T-helper 1 cell treated with Interleukin-12 subunit alpha and Interleukin-12 subunit beta and Interleukin-4 antibody, amounts not matched to agents 30 ng/mL and 1 ng/mL, for 36 hours (primary cell): Measurements from ENCODE around the gene NCOA3. TPM values are rescaled to one million over a fixed set of nuclear protein-coding genes. Genes with fewer than 3 reads are reported as not detected.
"Not testable (repeated sequence)": the region's sequence is repeated elsewhere in the genome, so short reads cannot be mapped to it uniquely, and the experiment has no call there.

ENCODE experiments used
- intact Hi-C: fragments of 100-400 bp; cut with micrococcal nuclease; formaldehyde crosslinking; loops from one replicate; pipeline ENCODE4 v1.15.1; 2024
- total RNA-seq: library from RNA; stranded (reverse); gene quantifications from 2 replicates; pipeline ENCODE4 v1.2.3, GENCODE V29; 2022

The NCOA3 gene
- total RNA-seq, 1 donor from 2014 or later = 151 TPM

DNA sequence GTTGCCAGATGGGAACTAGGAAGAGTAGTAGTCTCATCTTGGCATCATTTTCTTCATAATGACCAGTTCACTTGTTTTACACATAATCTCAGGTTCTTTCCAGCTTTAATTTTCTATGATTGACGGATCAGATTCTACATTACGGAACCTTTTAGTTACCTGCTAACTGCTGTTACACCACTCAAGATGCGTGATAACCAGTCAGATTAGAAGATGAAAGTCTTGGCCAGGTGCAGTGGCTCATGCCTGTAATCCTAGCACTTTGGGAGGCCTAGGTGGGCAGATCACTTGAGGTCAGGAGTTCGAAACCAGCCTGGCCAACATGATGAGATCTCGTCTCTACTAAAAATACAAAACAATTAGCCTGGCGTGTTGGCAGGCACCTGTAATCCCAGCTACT lies 92.5 kb downstream of the NCOA3 start:
- intact Hi-C loops = no loop called here

DNA sequence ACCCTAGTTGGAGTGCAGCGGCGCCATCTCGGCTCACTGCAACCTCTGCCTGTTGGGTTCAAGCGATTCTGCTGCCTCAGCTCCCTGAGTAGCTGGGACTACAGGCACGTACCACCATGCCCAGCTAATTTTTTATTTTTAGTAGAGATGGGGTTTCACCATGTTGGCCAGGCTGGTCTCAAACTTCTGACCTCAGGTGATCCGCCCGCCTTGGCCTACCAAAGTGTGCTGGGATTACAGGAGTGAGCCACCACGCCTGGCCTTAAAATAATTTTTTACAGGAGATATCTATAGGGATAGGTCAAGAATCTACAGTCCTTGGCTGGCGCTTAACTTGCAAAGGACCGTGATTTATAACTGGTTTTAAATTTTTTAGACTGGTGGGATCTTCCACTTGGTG lies 93.5 kb downstream of the NCOA3 start:
- intact Hi-C loops = not testable (repeated sequence)

- intact Hi-C loops = no loop called here
Observed at GRCh38 chr20:47596003-47596571, 94.4 kb downstream of the NCOA3 start.

DNA sequence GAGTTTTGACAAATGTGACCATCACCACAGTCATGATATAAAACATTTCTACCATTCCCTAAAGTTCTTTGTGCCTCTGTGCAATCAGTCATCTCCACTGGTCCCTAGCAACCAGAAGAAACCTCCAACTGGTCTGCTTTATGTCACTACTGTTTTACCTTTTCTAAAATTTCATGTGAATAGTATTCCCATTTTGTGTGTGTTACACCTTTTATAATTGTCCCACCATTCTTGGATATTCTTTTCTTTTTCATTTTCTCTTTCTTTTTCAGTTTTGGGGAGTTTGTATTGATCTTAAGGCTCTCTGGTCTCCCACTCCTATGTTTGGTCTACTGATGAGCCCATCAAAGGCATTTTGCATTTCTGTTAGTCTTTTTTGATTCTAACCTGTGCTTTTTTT lies 95.4 kb downstream of the NCOA3 start:
- intact Hi-C loops = no loop called here

- intact Hi-C loops = no loop called here
Observed at GRCh38 chr20:47598911-47599744, 97.4 kb downstream of the NCOA3 start.

- intact Hi-C loops = no loop called here
Observed at GRCh38 chr20:47600967-47601547, 99.4 kb downstream of the NCOA3 start.

- intact Hi-C loops = no loop called here
Observed at GRCh38 chr20:47603260-47603659, 101.6 kb downstream of the NCOA3 start.

DNA sequence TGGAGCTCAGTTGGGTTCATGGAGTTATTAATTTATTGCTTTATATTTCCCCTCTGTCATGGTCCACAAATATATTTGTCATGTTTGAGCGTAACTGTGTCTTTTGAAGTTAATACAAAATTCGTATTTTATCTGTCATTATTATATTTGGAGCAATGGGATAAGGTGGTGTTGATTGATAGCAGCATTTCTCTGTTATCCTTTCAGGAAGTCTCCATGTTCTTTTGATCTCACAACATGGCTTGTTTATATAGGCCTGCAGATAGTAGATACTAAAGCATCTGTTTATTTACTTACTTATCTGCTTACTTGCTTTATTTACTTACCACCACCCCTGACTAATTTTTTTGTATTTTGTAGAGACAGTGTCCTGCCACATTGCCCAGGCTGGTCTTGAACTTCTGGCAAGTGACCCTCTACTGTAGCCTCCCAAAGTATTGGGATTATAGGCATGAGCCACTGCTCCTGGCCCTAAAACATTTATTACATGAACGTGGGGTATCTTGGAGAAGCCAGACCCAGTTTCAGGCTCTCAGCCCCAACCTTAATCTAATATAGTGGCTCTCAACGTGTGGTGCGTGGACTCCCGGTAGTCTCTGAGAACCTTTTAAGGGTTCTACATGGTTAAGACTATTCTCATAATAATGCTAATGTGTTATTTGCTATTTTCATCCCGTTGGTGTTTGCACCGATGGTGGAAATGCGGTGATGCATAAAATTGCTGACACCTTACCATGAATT lies 104.2 kb downstream of the NCOA3 start:
- intact Hi-C loops = no loop called here

DNA sequence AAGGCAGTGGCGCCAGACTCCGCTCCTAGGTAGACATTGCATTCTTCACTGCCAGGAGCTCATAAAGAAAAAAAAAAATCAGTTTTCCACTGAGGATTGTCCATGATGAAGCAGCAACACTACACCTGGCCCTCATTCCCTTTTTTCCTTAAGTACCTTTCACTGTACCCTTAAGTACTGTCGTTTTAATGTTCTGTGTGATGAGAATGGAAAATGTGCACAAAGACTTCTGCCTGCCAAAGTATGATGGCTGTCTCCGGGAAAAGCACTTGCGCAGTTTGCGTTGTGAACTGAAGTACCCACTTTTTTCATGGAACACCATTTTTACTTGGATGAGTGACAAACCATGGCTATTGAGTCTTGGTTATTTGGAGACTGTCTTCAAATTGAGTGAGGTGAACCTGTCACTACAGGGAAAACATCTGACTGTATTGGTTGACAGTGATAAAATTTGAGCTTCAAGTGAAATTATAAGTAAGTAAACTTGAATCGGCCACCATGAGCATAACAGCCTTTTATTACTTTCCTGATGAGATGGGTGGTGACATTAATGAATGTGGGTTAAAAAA lies 104.8 kb downstream of the NCOA3 start:
- intact Hi-C loops = no loop called here

DNA sequence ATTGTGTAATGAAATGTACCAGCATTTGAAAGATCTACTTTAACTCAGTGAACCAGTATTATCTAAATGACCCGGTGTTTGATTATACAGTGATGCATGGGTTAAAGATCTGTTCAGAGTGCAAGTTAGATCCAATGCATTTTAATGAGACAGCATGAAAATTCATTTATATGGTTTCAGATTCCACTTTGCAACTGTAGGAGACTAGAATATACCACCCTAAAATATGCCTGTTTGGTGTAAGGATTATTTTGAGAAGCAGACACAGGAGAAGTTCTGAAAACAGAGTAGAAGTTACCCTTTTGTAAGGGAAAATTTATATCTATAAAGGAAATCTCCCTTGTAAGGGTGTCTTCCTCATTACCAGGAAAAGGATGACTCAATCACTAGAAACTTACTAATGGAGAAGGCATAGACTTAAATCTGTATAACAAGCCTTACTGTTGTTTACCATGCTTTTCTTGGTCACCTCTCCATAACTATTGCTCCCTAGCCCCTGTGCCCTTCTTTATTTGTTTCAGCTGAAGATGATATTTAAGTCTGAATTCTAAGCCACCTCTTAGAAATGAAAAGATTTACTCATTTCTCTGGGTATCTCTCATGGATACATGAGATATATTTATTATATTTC lies 105.4 kb downstream of the NCOA3 start:
- intact Hi-C loops = loop anchor here (1.0 kb wide), 1 partner anchor 106 kb away; the partner anchor contains the start of gene NCOA3

GRCh38 chr20:47609001-47609400 lies 107.3 kb downstream of the NCOA3 start:
- intact Hi-C loops = no loop called here

- intact Hi-C loops = loop anchor here (1.0 to 5.0 kb wide), 3 partner anchors 11 to 123 kb away; no protein-coding TSS in a partner anchor
Observed at GRCh38 chr20:47610247-47610944, 108.7 kb downstream of the NCOA3 start.

DNA sequence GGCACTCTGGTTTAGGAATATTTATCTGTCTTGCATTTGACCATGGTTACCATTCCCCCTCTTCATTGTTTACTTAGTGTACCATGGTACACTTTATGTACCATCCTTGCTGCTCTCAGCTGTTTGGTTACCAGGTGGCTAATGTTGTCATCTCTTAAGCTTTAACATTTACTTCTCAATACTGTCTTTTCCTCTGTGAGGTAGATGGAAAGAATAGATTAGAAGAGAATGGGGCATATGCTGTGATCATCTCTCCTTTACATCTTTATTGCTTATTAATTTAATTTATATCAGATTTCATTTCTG lies 109.2 kb downstream of the NCOA3 start:
- intact Hi-C loops = loop anchor here (1.0 to 5.0 kb wide), 3 partner anchors 10 to 124 kb away; no protein-coding TSS in a partner anchor

GRCh38 chr20:47611785-47612184 lies 110.1 kb downstream of the NCOA3 start:
- intact Hi-C loops = loop anchor here (5.0 kb wide), 1 partner anchor 34 kb away; no protein-coding TSS in a partner anchor

DNA sequence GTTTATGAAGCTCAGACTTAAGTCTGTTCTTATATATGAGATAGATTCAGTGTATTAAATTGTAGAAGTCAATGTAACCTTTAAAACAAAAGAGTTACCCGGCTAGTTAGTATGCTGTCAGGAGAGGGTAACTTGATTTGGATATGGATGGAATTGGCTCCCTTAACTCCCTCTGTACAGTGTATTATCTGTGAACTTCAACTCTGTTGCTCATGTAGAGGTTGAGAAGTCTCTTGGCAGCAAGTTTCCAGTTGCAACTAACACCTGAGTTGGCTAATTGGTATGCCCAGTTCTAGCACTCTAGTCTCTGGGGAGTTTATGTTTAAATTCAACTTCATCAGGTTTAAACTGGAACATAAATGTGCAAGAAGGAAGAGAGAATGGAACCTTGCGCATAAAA lies 111.0 kb downstream of the NCOA3 start:
- intact Hi-C loops = loop anchor here (5.0 kb wide), 1 partner anchor 35 kb away; no protein-coding TSS in a partner anchor

- intact Hi-C loops = loop anchor here (5.0 kb wide), 1 partner anchor 38 kb away; no protein-coding TSS in a partner anchor
Observed at GRCh38 chr20:47614703-47615309, 113.1 kb downstream of the NCOA3 start.

- intact Hi-C loops = no loop called here
Observed at GRCh38 chr20:47618479-47618878, 116.8 kb downstream of the NCOA3 start.

GRCh38 chr20:47620808-47621805 lies 119.4 kb downstream of the NCOA3 start:
- intact Hi-C loops = loop anchor here (1.0 kb wide), 6 partner anchors 11 to 425 kb away; no protein-coding TSS in a partner anchor
